Activated CD8-positive, alpha-beta memory T cell treated with anti-CD3 and anti-CD28 coated beads for 48 hours (primary cell): ENCODE measurements around the gene BARX2.

ENCODE experiments used
- DNase-seq, 3 experiments: peaks; one replicate each; pipeline ENCODE4 v3.0.0-alpha.2; 2020; ENCODE audit warnings: low read depth in 2 of 3, low spot score in 2 of 3

Gene BARX2

GRCh38 chr11:129373489-129373953, 2.1 kb upstream of the BARX2 start:
- DNase-seq: no peak

GRCh38 chr11:129374081-129374992, 1.3 kb upstream of the BARX2 start:
- no peak for DNase-seq

- no peak for DNase-seq
Measured at GRCh38 chr11:129374993-129375750, 476 bp upstream of the BARX2 start.

DNA sequence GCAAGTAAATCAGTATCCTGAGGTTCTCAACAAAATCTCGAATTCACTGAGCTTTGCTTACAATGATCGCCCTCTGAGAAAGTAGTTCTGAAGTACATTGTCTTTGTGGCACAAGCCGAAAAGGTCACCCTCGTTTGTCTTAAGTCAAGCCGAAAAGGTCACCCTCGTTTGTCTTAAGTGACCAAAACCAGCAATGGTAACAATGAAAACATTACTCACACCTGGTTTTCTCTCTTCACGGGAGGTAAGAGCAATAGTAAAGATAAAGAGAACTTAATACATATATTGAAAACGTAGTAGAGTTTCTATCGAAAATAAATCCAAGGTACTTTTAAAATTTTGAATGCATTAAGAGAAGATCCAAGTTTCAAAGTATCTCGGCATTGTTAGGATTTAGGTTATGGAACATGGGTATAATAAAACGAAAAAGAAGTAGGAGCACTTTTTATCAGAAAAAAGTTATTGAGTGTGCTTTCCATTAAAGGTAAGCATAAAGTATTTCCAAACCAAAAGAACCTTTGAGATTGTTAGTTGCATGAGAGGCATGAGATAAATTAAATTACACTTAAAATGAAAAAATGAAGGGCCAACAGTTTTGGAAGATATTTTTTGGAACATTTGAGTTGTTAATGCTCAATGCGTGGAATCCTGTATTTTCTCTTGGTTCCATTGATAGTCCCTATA, 1.2 kb downstream of the BARX2 start:
- DNase-seq: no peak

GRCh38 chr11:129377739-129378138, 2.1 kb downstream of the BARX2 start:
- DNase-seq: no peak

GRCh38 chr11:129380413-129380812, 4.8 kb downstream of the BARX2 start:
- DNase-seq: no peak

- DNase-seq: no peak
Measured at GRCh38 chr11:129382583-129382982, 6.9 kb downstream of the BARX2 start.

DNA sequence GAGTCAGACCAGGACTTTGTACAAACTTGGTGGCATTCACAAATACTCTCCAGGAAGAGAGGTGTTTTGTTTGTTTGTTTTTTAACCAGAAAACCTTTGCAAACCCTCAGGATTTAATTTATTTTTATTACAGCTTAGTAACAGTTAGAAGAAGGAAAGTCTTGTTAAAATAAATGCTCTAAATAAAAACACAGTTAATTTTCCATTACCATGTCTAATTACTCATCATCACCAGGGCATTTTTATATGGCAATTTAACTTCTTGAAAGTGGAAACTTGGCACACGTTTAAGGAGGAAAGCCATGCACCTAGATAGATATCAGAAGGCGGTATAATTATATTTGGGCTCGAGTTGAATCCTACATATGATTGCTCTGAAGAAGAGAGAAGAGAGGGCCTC, 7.4 kb downstream of the BARX2 start:
- no peak for DNase-seq

DNA sequence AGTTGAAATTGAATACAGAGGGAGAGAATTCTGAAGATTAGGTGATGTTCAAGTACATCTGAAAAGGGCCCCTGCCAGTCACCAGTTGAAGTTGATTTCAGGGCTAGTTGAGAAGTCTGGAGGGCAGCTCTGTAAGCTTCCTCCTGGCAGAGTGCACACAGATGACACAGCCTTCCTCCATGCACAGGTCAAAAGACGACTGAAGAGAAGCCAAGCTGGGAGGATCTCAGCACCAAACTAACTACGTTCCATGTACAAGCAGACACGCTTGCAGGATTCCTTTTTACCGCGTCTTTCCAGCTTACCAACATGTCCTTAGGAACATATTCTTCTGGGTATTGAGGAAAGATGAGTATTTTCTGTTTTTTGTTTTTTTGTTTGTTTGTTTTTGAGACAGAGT, 7.9 kb downstream of the BARX2 start:
- DNase-seq: no peak

GRCh38 chr11:129384415-129384814, 8.8 kb downstream of the BARX2 start:
- no peak for DNase-seq

DNA sequence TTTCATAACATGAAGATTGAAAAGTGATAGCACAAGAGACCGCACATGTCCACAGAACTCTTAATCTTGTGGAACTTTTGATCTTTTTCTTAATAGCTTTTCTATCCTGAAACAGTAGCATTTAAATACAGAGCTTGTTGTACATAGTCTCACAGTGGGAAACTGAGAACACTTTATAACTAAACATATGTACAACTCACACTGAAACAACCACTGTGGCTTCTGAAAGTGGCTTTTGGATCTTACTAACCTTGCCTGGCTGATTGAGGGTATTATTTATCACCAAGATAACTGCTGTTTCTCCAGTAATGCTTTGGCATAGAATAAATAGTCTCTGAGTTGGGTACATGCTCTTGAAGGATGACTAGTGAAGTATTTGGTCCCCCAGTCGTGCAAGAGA, 10.2 kb downstream of the BARX2 start:
- DNase-seq: no peak

DNA sequence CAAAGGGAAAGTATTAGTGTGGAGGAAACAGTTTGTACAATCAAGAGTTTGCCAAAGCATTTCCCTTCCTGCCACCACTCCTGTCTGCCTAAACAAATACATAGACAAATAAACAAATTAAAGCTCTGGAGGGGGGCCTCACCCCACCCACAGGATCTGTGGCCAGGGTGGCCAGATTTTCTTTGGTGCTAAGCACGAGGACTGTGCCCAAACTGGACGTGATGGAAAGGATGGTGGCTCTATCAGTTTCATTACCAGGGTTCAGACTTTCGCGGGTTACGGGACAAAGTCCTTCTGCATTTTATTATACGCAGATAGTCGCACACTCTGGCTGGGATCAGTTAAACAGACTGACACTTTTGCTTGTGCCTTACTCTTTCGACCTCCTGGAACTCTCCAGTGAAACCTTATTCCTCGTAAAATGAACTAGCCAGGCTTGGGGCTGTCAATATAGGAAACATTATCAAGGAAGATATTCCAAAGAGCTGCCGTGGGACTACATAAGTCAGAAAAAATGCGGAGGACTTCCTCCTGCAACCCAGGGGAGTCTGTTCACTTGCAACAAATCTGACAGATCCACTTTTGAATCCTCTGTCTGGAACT, 11.2 kb downstream of the BARX2 start:
- no peak for DNase-seq

GRCh38 chr11:129387434-129387833, 11.8 kb downstream of the BARX2 start:
- no peak for DNase-seq

GRCh38 chr11:129388824-129389223, 13.2 kb downstream of the BARX2 start:
- DNase-seq: no peak

- DNase-seq: no peak
Measured at GRCh38 chr11:129390303-129390821, 14.7 kb downstream of the BARX2 start.

DNA sequence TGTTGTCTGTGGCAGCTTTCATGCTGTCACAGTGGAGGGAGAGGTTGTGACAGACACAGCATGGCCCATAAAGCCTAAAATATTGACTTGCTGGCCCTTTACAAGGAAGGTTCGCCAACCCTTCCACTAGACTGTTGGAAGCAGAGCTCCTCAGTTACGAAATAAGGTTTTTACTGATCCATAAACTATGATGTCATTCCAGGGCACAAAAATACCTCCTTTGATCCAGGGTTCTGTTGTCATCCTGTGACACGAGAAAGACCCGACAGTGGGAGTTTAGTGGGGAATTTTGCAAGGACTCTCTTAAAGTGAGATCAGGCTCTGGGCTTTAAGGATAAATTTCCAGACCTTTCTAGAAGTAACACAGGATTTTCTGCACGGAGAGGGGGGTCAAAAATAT, 15.7 kb downstream of the BARX2 start:
- DNase-seq: no peak

GRCh38 chr11:129391821-129392220, 16.2 kb downstream of the BARX2 start:
- DNase-seq: no peak

DNA sequence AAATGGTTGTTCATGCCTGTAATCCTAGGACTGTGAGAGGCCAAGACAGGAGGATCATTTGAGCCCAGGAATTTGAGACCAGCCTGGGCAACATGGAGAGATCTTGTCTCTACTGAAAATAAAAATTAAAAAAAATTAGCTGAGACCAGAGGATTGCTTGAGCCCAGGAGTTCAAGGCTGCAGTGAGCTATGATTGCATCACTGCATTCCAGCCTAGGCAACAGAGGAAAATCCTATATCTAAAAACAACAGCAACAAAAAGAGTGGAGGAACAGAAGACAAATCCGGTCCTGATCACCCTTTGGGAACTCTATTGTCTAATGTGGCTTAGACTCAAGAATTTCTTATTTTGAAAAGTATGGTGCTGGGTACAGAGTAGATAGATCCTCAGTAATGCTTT, 17.3 kb downstream of the BARX2 start:
- DNase-seq: no peak

DNA sequence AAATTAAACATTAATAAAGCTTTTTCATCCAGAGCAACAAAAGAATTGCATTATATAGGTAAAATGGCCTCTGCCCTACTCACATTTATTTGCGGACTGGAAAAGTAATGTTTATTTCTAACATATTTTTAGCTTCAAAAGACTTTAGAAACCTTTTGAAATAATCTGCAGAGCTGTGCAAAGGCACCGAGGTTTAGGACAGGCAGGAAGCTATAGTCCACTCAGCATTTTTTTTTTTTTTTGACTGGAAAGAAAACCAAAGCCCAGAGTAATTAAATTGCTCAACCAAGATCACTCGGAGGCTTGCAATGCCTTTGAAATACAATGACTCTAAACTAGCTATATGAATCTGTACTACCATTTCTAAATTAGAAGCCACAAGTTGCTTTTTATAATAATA, 19.1 kb downstream of the BARX2 start:
- no peak for DNase-seq

GRCh38 chr11:129395432-129395831, 19.8 kb downstream of the BARX2 start:
- DNase-seq: no peak

DNA sequence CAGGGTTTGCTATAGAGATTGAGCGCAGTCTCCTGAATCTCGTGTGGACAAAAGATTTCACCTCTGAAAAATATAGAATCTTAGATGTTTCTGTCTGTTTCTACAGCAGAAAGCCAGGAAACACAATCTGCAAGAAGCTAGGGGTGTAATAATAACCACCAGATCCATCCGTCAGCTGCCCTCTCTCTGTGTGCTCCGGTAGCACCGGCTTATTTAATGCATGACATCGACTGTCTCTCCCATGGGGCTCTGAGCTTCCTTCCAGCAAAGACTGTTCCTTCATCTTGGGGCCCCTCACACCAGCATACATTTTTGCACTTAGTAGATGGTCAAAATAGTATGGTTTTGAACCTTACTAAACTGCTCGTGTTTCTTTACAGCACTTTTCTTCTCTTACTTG, 20.2 kb downstream of the BARX2 start:
- DNase-seq: no peak
